ENCODE results near the gene BMI1.
"Not testable (repeated sequence)": the region's sequence is repeated elsewhere in the genome, so short reads cannot be mapped to it uniquely, and the experiment has no call there.

BMI1 gene

GRCh38 chr10:22340329-22341189 lies 19.7 kb downstream of the BMI1 start:
- peak; percentile 52 for DNase-seq

- no peak for DNase-seq
Measured at GRCh38 chr10:22341190-22341925, 20.5 kb downstream of the BMI1 start.

- DNase-seq, result no peak
Measured at GRCh38 chr10:22341926-22342196, 21.0 kb downstream of the BMI1 start.

GRCh38 chr10:22342421-22342820 lies 21.5 kb downstream of the BMI1 start:
- DNase-seq, result no peak

GRCh38 chr10:22343731-22344130 lies 22.8 kb downstream of the BMI1 start:
- DNase-seq, result no peak

GRCh38 chr10:22344249-22344648 lies 23.4 kb downstream of the BMI1 start:
- DNase-seq, result no peak

- DNase-seq, result no peak
Measured at GRCh38 chr10:22344781-22345300, 23.9 kb downstream of the BMI1 start.

GRCh38 chr10:22345301-22346095 lies 24.6 kb downstream of the BMI1 start, which contains the start of gene SPAG6:
TSS of gene SPAG6 (plus strand) at chr10:22345496. CDS start at chr10:22345612, 116 bp downstream.
- DNase-seq, result no peak

- no peak for DNase-seq
Measured at GRCh38 chr10:22346096-22346661, 25.3 kb downstream of the BMI1 start.

- DNase-seq, result no peak
Measured at GRCh38 chr10:22349755-22350154, 28.9 kb downstream of the BMI1 start.

GRCh38 chr10:22351131-22351703 lies 30.3 kb downstream of the BMI1 start:
- DNase-seq, result no peak

- no peak for DNase-seq
Measured at GRCh38 chr10:22356324-22356873, 35.5 kb downstream of the BMI1 start.

- DNase-seq, result not testable (repeated sequence)
Measured at GRCh38 chr10:22357770-22358169, 36.9 kb downstream of the BMI1 start.

- DNase-seq, result no peak
Measured at GRCh38 chr10:22363305-22363704, 42.4 kb downstream of the BMI1 start.

- DNase-seq, result no peak
Measured at GRCh38 chr10:22364407-22365140, 43.7 kb downstream of the BMI1 start.

- DNase-seq, result no peak
Measured at GRCh38 chr10:22365233-22365632, 44.3 kb downstream of the BMI1 start.

- DNase-seq, result no peak
Measured at GRCh38 chr10:22365644-22366434, 44.9 kb downstream of the BMI1 start.

GRCh38 chr10:22366435-22366703 lies 45.5 kb downstream of the BMI1 start:
- no peak for DNase-seq

GRCh38 chr10:22366771-22367170 lies 45.9 kb downstream of the BMI1 start:
- DNase-seq, result no peak

- no peak for DNase-seq
Measured at GRCh38 chr10:22367471-22367870, 46.6 kb downstream of the BMI1 start.

- no peak for DNase-seq
Measured at GRCh38 chr10:22368402-22368801, 47.5 kb downstream of the BMI1 start.

Data from stimulated activated CD4-positive, alpha-beta T cell treated with anti-CD3 and anti-CD28 coated beads, Interleukin-12 subunit alpha, Interleukin-12 subunit beta, amount 100 ng/mL, for 4 hours (primary cell).